T follicular helper cell (primary cell): ENCODE data around the gene OR52D1.

Experiments
- DNase-seq: peaks from one replicate; pipeline ENCODE4 v3.0.0-alpha.2; 2020; ENCODE audit warnings: low read depth

OR52D1 gene

GRCh38 chr11:5509803-5510202 lies 21.3 kb downstream of the OR52D1 start, which contains the start of gene UBQLN3:
TSS of gene UBQLN3 (minus strand) at chr11:5509957. CDS start at chr11:5509558, 399 bp downstream.
- no peak for DNase-seq

DNA sequence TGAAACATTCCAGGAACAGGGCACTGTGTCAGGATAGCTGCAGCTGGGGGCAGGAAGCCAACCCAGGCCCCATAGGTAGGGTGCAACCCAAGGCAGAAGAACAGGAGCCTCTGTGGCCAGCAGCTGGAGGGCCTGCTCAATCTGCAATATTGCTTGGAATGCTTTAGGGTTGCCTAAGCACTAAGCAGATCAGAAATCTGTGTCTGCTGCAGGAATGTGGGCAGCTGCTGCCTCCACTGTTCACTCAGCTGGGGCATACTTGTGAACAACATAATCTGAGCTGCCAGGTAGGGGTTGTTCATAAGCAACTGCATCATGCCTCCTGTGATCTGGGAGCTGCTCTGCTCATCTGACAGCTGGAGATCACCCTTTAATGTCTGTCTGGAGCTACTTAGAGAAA lies 26.4 kb downstream of the OR52D1 start:
- DNase-seq = no peak

DNA sequence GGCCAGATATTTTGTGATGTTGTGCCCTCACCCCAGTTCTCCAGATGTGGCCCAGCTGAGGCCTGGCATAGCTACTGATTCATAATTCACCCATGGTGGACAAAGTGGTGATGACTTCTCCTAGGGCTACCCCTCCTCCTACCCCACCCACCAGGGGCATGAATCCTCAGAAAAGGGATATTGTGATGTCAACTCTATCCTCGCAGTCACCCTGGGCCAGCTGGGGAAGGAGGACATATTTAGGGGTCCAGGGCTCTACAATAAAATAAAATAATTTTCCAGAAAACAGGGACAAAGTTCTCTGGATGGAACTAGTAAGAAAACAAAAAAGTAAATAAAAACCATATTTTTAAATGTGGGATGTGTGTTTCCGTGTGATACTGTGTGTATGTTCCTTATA lies 28.1 kb downstream of the OR52D1 start, which contains the start of gene UBQLNL:
TSS of gene UBQLNL (minus strand) at position 101 of the 400 bp plus-strand sequence. CDS start 258 bp downstream, outside the sequence.
- no peak for DNase-seq

DNA sequence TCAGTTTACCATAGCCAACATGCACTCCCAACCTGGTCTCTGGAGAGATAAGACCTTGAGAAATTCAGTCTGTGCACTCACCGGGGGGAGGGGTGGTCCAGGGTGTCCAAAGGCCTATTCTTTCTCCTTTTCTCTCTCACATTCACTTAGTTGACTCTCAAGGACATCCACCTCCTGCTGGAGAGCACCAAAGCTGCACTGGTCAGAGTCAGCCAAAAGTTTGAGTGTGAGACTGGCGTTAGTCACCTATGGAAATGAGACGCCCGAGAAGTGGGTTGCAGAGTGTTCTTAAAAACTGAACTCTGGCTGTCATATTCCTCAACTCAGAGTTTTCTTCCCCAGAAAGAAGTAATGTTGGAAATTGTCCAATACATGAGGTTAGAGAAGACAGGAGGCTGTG lies 33.1 kb downstream of the OR52D1 start:
- no peak for DNase-seq

- no peak for DNase-seq
These were observed 33.8 kb downstream of the OR52D1 start for GRCh38 chr11:5522308-5522707.

DNA sequence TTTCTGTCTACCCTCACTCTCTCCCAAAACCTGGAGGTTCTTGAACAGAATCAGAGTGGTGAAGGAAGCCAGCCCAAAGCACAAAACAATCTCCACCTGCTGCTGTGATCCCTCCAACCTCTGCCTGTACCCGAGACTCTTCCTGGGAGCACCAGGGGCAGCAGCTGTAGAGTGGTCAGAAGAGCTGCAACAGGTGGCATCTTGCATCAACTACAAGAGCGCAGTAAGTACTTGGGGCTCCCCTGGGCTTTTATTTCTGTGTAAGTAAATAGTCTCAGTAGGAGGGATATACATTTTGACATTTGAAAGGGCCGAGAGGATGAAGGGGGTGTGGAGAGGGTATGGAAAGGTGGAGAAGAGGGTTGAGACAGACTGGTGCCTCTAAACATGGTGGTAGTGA lies 36.3 kb downstream of the OR52D1 start:
- DNase-seq = no peak

GRCh38 chr11:5527716-5528115 lies 39.2 kb downstream of the OR52D1 start:
- DNase-seq = no peak

- no peak for DNase-seq
These were observed 40.0 kb downstream of the OR52D1 start for GRCh38 chr11:5528495-5528894.

- no peak for DNase-seq
These were observed 42.8 kb downstream of the OR52D1 start for GRCh38 chr11:5531053-5531831.

DNA sequence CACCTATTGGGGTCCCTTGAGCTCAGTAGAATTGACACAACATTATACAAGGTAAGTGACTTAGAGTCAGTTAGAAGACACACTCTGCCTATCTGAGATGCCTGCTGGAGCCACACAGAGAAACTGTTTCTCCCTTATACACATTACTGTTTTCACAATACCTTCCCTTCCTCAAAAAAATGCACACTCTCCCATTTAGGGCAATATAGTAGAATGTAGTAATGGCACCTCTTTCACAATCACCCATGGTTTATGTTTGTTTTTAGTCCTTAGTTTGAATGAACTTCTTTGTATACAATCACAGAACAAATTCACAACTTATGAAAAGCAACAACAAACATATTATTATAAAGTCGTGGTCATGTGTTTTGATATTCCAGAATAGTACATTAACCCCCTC lies 45.6 kb downstream of the OR52D1 start:
- no peak for DNase-seq

GRCh38 chr11:5536482-5536881 lies 48.0 kb downstream of the OR52D1 start:
- DNase-seq = no peak
